Measurements from ENCODE around the gene LTB4R2.

GRCh38 chr14:24351517-24351916 is 41.6 kb downstream of the LTB4R2 start:
- TF ChIP-seq CTCF (IDR thresholded peaks at IDR 0.05) = no peak
- TF ChIP-seq POLR2A (IDR thresholded peaks at IDR 0.05) = no peak
- TF ChIP-seq POLR2AphosphoS5 (IDR thresholded peaks at IDR 0.05) = no peak

Measured in suprapubic skin (tissue), 4 donors.